ENCODE results near the gene SLC39A13. TPM values are rescaled to one million over a fixed set of nuclear protein-coding genes. Genes with fewer than 3 reads are reported as not detected.
A peak's percentile ranks its signal among the peaks of the same experiment; 100 is the strongest.

The SLC39A13 gene
- polyA plus RNA-seq, 1 donor from 2014 or later, result 15.5 TPM

DNA sequence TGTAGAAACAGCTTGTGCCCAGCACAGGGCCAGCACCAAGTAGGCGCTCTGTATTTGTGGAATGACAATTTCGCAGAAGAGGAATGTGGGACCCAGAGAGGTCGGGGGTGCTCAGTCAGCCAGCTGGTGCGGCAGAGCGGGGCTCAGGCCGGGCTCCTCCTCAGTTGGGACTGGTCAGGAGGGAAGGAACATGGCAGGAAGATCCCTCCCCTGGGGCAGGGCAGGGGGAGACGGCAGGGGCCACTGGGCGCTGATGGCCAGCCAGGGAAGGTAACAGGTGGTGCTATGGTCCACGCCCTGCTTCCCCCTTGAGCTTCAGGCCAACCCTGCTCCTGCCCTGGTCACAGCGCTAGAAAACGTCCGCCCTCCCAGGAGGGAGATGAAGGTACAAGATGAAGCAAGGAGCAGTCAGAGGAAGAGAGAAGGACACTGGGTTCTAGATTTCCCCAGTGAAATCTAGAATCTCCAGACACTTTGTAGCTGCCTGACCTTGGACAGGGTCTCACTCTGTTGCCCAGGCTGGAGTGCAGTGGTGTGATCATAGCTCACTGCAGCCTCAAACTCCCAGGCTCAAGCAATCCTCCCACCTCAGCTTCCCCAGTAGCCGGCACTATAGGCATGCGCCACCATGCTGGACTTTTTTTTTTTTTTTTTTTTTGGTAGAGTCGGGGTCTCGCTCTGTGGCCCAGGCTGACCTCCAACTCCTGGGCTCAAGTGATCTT, 16.5 kb upstream of the SLC39A13 start:
- Mint-ChIP-seq H3K36me3 (no peaks in the 10 kb centered on the region), H3K27ac (peak overlapping the region; percentile 29 to 97 (median 63)), H3K4me3 (peak overlapping the region in 2 of 4 donors; percentile 33 to 65), H3K9me3 (no peaks in the 10 kb centered on the region), H3K27me3 (no peaks in the 10 kb centered on the region), H3K4me1 (peaks cover 10 to 36% (median 23%) of the 10 kb centered on the region in 3 donors)

GRCh38 chr11:47392546-47393162, 15.7 kb upstream of the SLC39A13 start:
- peak overlapping the region in 2 of 3 donors; percentile 29 to 83 for H3K27ac Mint-ChIP-seq
- no peaks in the 10 kb centered on the region for H3K9me3 Mint-ChIP-seq
- no peaks in the 10 kb centered on the region for H3K36me3 Mint-ChIP-seq
- peaks cover 10 to 38% (median 26%) of the 10 kb centered on the region in 3 donors for H3K4me1 Mint-ChIP-seq
- H3K4me3 Mint-ChIP-seq, result peak overlapping the region in 2 of 4 donors; percentile 33 to 68
- H3K27me3 Mint-ChIP-seq, result no peaks in the 10 kb centered on the region

- Mint-ChIP-seq H3K27ac (peak overlapping the region in 2 of 3 donors; percentile 58 to 83), H3K4me3 (peak overlapping the region in 3 of 4 donors; percentile 57 to 88 (median 80)), H3K9me3 (no peaks in the 10 kb centered on the region), H3K27me3 (no peaks in the 10 kb centered on the region), H3K36me3 (no peaks in the 10 kb centered on the region), H3K4me1 (peaks cover 10 to 41% (median 29%) of the 10 kb centered on the region in 3 donors)
Measured at GRCh38 chr11:47393163-47394049, 15.0 kb upstream of the SLC39A13 start.

DNA sequence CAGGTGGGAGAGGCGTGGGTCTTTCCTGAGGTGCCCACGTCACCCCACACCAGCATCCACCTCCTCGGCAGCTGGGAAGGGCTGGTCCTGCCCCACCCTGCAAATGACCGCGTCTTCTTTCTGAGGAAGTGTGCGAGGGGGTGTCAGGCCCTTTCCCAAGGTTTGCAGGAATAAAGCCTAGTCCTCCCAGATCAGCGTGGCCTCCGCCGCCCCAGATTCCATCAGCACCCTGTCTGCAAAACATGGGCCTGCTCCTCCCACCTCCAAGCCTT, 14.4 kb upstream of the SLC39A13 start:
- H3K36me3 Mint-ChIP-seq, result no peaks in the 10 kb centered on the region
- H3K27me3 Mint-ChIP-seq, result no peaks in the 10 kb centered on the region
- peaks cover 10 to 44% (median 29%) of the 10 kb centered on the region in 3 donors for H3K4me1 Mint-ChIP-seq
- H3K4me3 Mint-ChIP-seq, result peak overlapping the region in 3 of 4 donors; percentile 57 to 88 (median 80)
- H3K9me3 Mint-ChIP-seq, result no peaks in the 10 kb centered on the region
- H3K27ac Mint-ChIP-seq, result peak overlapping the region; percentile 83 to 96 (median 93)

DNA sequence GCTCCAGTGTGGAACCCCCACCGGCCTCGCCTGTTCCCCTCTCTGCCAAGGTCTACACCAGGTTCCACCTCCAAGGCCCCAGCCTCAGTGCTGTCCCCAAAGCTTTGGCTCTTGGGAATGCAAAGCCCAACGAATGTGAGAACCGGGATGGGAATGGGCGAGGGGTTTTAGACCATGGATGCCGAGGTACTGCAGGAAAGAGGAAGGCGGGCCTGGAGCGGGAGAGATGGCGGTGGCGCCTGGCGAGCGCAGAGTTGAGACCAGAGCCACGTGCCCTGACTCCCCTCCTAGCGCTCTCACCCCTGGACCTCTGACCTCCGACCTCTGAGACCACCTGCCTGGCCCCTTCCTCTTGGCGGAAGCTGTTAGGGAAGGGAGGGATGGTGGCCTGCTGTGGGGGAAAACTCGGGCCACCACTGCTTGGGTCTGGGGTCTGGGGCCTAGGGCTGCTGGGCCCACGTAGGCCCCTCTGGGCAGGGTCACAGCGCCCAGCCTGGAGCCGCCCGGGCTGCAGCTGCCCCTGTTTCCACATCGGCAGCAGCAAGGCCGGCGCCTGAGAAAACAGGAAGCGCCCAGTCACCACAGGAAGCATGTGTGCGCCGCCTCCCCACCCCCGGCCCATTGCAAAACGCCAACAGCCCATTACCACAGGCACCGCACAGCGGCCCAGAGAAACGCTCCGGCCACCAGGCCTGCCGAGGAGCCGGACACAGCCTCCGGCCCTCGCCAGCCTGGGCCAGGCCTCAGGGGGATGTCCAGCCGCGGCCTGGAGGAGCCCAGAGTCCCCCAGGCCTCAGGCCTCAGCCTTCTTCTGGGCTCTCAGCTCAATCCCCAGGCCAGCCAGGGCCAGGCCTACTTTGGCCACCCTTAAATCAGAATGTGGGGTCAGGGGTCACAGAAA, 13.8 kb upstream of the SLC39A13 start:
- no peaks in the 10 kb centered on the region for H3K27me3 Mint-ChIP-seq
- no peaks in the 10 kb centered on the region for H3K9me3 Mint-ChIP-seq
- H3K4me1 Mint-ChIP-seq, result peaks cover 13 to 45% (median 32%) of the 10 kb centered on the region in 3 donors
- H3K27ac Mint-ChIP-seq, result peak overlapping the region; percentile 83 to 96 (median 93)
- H3K4me3 Mint-ChIP-seq, result peak overlapping the region; percentile 67 to 88 (median 79)
- H3K36me3 Mint-ChIP-seq, result no peaks in the 10 kb centered on the region

GRCh38 chr11:47395223-47396048, 13.0 kb upstream of the SLC39A13 start:
- Mint-ChIP-seq H3K4me3 (peak overlapping the region; percentile 67 to 88 (median 84)), H3K27ac (peak overlapping the region; percentile 71 to 96 (median 89)), H3K36me3 (no peaks in the 10 kb centered on the region), H3K27me3 (no peaks in the 10 kb centered on the region), H3K4me1 (peaks cover 16 to 45% (median 37%) of the 10 kb centered on the region in 3 donors), H3K9me3 (no peaks in the 10 kb centered on the region)

GRCh38 chr11:47396049-47396320, 12.4 kb upstream of the SLC39A13 start:
- Mint-ChIP-seq H3K27ac (peak overlapping the region in 2 of 3 donors; percentile 71 to 96), H3K4me1 (peaks cover 22 to 46% (median 36%) of the 10 kb centered on the region in 3 donors), H3K4me3 (peak overlapping the region in 1 of 4 donors; percentile 80), H3K27me3 (no peaks in the 10 kb centered on the region), H3K9me3 (no peaks in the 10 kb centered on the region), H3K36me3 (no peaks in the 10 kb centered on the region)

DNA sequence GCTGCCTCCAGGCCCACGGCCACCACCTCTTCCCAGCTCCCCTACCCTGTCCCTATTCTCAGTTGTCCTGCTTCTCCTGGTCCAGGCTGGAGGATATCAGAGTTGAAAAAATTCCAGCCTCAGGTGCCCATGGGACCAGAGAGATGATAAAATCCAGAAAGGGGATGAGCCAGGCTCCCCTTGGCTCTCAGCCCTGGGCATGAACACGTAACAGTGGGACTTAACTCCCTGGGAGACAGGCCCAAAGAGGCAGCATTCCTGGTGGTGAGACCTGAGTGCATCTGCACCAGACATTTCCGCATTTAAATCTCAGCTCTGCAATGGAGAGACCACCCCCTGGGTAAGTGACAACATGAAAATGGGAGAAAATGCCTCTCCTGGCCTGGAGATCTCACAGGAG, 10.4 kb upstream of the SLC39A13 start:
- Mint-ChIP-seq H3K9me3 (no peaks in the 10 kb centered on the region), H3K4me1 (peaks cover 31 to 47% (median 39%) of the 10 kb centered on the region in 3 donors), H3K27ac (peak overlapping the region in 1 of 3 donors; percentile 34), H3K36me3 (no peaks in the 10 kb centered on the region), H3K27me3 (no peaks in the 10 kb centered on the region), H3K4me3 (peak overlapping the region in 1 of 4 donors; percentile 34)

GRCh38 chr11:47398551-47398950, 9.8 kb upstream of the SLC39A13 start:
- Mint-ChIP-seq H3K4me1 (peaks cover 31 to 45% (median 37%) of the 10 kb centered on the region in 3 donors), H3K27ac (peak overlapping the region in 2 of 3 donors; percentile 34 to 53), H3K9me3 (no peaks in the 10 kb centered on the region), H3K36me3 (no peaks in the 10 kb centered on the region), H3K4me3 (peak overlapping the region; percentile 34 to 96 (median 72)), H3K27me3 (no peaks in the 10 kb centered on the region)

DNA sequence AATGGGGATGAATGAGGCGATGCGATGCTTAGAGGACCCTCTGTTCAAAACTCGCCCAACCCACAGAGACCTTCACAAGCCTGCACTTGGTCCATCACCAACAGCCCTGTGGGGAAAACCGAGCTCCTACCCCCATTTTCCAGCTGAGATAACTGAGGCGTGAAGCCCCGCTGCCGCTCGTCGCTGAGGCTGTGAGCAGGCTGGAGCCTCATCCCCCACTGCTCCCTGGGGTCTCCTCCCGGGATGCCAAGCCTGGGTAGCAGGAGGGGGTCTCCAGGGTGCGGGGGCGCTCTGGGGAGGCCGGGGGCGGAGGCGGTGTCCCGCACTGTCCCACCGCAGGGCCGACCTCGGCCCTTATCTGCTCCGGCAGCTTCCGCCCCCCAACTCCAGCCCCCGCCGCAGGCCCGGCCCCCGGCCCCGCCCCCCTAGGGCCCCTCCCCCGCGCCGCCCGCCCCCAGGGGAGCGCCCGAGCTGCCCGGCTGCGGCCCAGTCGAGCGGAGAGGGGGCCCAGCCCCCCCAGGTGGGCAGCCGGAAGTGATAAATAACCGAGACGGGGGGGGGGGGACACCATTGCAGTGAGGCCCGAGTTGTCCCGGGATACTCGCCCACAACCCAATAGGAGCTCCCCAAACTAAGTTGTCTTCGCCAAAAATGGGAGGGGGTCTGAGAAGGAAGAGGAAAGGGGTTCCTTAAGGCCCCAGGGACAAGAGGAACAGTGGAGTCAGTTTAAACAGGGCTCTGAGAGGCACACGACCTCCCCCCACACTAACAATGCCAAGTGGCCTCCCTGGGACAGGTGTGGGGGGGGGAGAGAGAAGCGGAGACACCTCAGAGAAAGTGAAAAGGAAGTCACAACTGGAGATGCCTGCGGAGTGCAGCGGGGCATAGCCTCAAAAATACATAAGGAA, 8.3 kb upstream of the SLC39A13 start:
- Mint-ChIP-seq H3K9me3 (no peaks in the 10 kb centered on the region), H3K27me3 (no peaks in the 10 kb centered on the region), H3K27ac (peak overlapping the region; percentile 91 to 96 (median 91)), H3K36me3 (no peaks in the 10 kb centered on the region), H3K4me3 (peak overlapping the region; percentile 83 to 96 (median 88)), H3K4me1 (peaks cover 25 to 38% (median 31%) of the 10 kb centered on the region in 3 donors)

GRCh38 chr11:47400768-47401279, 7.6 kb upstream of the SLC39A13 start:
- H3K4me3 Mint-ChIP-seq, result peak overlapping the region; percentile 83 to 95 (median 86)
- H3K4me1 Mint-ChIP-seq, result peaks cover 20 to 32% (median 26%) of the 10 kb centered on the region in 3 donors

DNA sequence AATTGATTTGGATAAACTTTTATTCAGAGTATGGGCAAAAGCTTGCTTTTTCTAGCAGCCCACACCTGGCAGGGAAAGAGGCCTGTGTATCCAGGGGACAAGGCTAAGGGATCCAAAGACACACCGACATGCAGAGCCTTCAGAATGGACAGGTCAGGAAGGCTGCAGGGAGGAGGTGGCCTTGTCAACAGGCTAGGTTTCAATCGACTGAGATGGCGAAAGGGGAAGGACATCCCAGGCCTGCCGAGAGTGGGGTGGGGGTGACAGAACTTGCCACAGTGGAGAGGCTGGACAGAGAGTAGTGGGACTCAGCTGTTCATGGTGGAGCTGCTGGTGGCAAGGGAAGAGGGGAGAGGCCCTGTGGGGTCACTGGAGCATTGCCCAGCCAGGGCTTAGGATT, 5.3 kb upstream of the SLC39A13 start:
- H3K27me3 Mint-ChIP-seq, result no peaks in the 10 kb centered on the region
- H3K9me3 Mint-ChIP-seq, result no peaks in the 10 kb centered on the region
- peaks cover 33 to 38% (median 33%) of the 10 kb centered on the region in 3 donors for H3K4me1 Mint-ChIP-seq
- H3K4me3 Mint-ChIP-seq, result no peak overlapping the region
- H3K36me3 Mint-ChIP-seq, result no peaks in the 10 kb centered on the region
- peak overlapping the region; percentile 11 to 76 (median 59) for H3K27ac Mint-ChIP-seq

More at GRCh38 chr11:47400768-47401279, 7.6 kb upstream of the SLC39A13 start:
- Mint-ChIP-seq H3K27me3 (no peaks in the 10 kb centered on the region), H3K36me3 (no peaks in the 10 kb centered on the region), H3K27ac (peak overlapping the region; percentile 48 to 91 (median 80)), H3K9me3 (no peaks in the 10 kb centered on the region)
